ENCODE results near the gene SH2D3A. TPM values are rescaled to one million over a fixed set of nuclear protein-coding genes. Genes with fewer than 3 reads are reported as not detected.

SH2D3A gene
- total RNA-seq, 1 experiment from 2014 or later = 75.7 TPM

DNA sequence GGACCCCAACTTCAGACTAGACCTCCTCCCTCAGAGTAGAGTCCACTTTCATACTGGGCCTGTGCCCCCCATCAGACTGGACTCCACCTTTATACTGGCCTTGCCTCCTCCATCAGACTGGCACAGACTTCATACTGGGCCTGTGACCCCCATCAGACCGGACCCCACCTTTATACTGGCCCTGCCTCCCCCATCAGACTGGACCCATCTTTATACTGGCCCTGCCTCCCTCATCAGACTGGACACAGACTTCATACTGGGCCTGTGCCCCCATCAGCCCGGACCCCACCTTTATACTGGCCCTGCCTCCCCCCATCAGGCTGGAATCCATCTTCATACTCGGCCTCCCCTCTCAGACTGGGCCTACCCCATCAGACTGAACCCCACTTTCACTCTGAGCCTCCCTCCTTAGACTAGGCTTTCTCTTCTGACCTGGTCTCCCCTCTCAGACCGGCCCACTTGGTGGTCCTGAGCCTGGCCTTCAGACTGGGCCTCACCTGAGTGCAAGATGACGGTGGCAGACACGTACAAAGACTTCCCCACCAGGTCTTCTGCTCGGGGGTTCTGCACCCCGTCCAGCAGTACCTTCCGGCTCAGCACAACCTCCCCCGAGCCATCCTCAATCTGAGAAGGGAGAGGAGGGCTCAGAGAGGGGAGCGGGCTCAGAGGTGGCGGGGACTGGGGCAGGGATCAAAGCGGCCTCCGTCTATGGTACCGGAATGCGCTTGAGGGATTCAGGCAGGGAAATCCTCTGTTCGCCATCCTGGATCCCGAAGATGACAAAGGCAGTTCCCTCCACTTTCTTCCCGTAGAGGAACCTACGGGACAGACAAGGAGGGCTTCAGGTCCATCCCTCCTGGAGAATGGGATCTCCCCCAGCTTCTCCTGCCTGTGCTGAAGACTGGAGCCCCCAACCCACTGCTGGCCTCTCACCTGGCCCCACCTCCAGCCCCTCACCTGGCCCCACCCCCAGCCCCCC is 54.3 kb downstream of the SH2D3A start:
- no peaks in the 10 kb centered on the region for H3K9me2 ChIP-seq (ENCODE audit: insufficient read depth)
- DNase-seq (ENCODE audit: low read depth, low spot score) (no peak), ATAC-seq (no peak)
- H3K27ac ChIP-seq (ENCODE audit: low read depth, low read length) = no peak overlapping the region
- RAD21 ChIA-PET (ENCODE audit: low non-redundant PET in 1 of 2, low total read pairs in 2 of 2, uncharacterized antibody in 2 of 2, unreplicated experiment in 2 of 2) = no interaction called here
- H3K36me3 ChIP-seq (ENCODE audit: control insufficient read depth in 1 of 2, insufficient read depth in 2 of 2, low read length in 2 of 2) = no peaks in the 10 kb centered on the region
- H3K4me3 ChIP-seq (replicated peaks in 1 of 2; ENCODE audit: low read depth in 1 of 2, low read length in 2 of 2) = no peak overlapping the region
- BruUV-seq (replicated peaks) = no TSS peak
- POLR2A ChIA-PET = no interaction called here
- H3K79me2 ChIP-seq (ENCODE audit: insufficient read depth, low read length) = no peaks in the 10 kb centered on the region
- H2AFZ ChIP-seq (ENCODE audit: low read depth, low read length, poor library complexity, severe bottlenecking) = no peak overlapping the region
- CTCF ChIA-PET = no interaction called here
- H3K9me3 ChIP-seq (ENCODE audit: control insufficient read depth in 1 of 2, insufficient read depth in 1 of 2, low read depth in 1 of 2, low read length in 2 of 2) = no peaks in the 10 kb centered on the region
- intact Hi-C loops (cut with micrococcal nuclease) = no loop called here
- peaks cover 0 to 8% of the 10 kb centered on the region in 2 experiments; a peak in 1 of 4 replicates for H3K4me1 ChIP-seq (ENCODE audit: control insufficient read depth in 1 of 2, insufficient read depth in 2 of 2, low read length in 2 of 2)
- no peak for TF ChIP-seq CEBPB (IDR thresholded peaks at IDR 0.05; ENCODE audit: low read depth)
- H3K4me2 ChIP-seq (ENCODE audit: low read length) = no peak overlapping the region
- no peaks in the 10 kb centered on the region for H4K20me1 ChIP-seq (ENCODE audit: insufficient read depth)
- H3K27me3 ChIP-seq (ENCODE audit: insufficient read depth, low read length) = no peaks in the 10 kb centered on the region; the same call in 1 of the 2 replicates
- no peak overlapping the region for H3K9ac ChIP-seq (ENCODE audit: low read length)

DNA sequence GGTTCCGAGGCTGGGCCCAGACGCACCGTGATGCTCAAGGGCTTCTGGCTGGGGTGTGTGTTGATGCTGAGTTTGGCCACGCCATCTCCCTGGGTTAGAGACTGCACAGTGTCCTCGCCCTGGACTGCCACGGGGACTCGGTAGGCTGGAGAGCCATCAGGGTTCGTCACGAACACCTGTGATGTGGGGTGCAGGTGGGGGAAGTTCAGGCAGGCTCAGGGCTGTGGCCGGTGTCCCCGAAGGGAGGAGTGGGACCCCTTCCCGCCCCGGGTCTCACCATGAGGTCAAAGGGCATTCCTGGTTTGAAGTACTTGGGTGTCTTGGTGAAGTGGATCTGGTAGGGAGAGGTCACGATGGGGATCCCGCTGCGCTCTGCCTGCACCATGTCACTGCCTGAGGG is 55.0 kb downstream of the SH2D3A start:
- no peak overlapping the region for H3K4me3 ChIP-seq (replicated peaks in 1 of 2; ENCODE audit: low read depth in 1 of 2, low read length in 2 of 2)
- H3K27me3 ChIP-seq (ENCODE audit: insufficient read depth, low read length) = no peaks in the 10 kb centered on the region; the same call in 1 of the 2 replicates
- H3K4me2 ChIP-seq (ENCODE audit: low read length) = no peak overlapping the region
- ChIA-PET RAD21 (ENCODE audit: low non-redundant PET in 1 of 2, low total read pairs in 2 of 2, uncharacterized antibody in 2 of 2, unreplicated experiment in 2 of 2) (no interaction called here), POLR2A (no interaction called here), CTCF (no interaction called here)
- no peak overlapping the region for H3K27ac ChIP-seq (ENCODE audit: low read depth, low read length)
- H3K9me3 ChIP-seq (ENCODE audit: control insufficient read depth in 1 of 2, insufficient read depth in 1 of 2, low read depth in 1 of 2, low read length in 2 of 2) = no peaks in the 10 kb centered on the region
- no peak overlapping the region for H3K9ac ChIP-seq (ENCODE audit: low read length)
- 0 out of 4 replicates have a peak, but pooled peaks cover 0 to under 1% of the 10 kb centered on the region in 2 experiments for H3K4me1 ChIP-seq (ENCODE audit: control insufficient read depth in 1 of 2, insufficient read depth in 2 of 2, low read length in 2 of 2)
- no peaks in the 10 kb centered on the region for H3K9me2 ChIP-seq (ENCODE audit: insufficient read depth)
- H4K20me1 ChIP-seq (ENCODE audit: insufficient read depth) = no peaks in the 10 kb centered on the region
- ATAC-seq (no peak), DNase-seq (ENCODE audit: low read depth, low spot score) (no peak)
- H3K36me3 ChIP-seq (ENCODE audit: control insufficient read depth in 1 of 2, insufficient read depth in 2 of 2, low read length in 2 of 2) = no peaks in the 10 kb centered on the region
- no peaks in the 10 kb centered on the region for H3K79me2 ChIP-seq (ENCODE audit: insufficient read depth, low read length)
- H2AFZ ChIP-seq (ENCODE audit: low read depth, low read length, poor library complexity, severe bottlenecking) = no peak overlapping the region
- no peak for TF ChIP-seq SRF (IDR thresholded peaks at IDR 0.05; ENCODE audit: low read depth)
- no peak for TF ChIP-seq SIN3A (IDR thresholded peaks at IDR 0.05; ENCODE audit: low read depth)
- no peak for TF ChIP-seq POLR2AphosphoS5 (IDR thresholded peaks at IDR 0.05; ENCODE audit: low read depth, low read length)
- TF ChIP-seq JUND (IDR thresholded peaks at IDR 0.05) = no peak
- no peak for TF ChIP-seq EZH2phosphoT487 (IDR thresholded peaks at IDR 0.05; ENCODE audit: borderline replicate concordance)
- no peak for TF ChIP-seq TCF7L2 (IDR thresholded peaks at IDR 0.05; ENCODE audit: borderline replicate concordance, extremely low read depth, insufficient read depth, insufficient read length)
- TF ChIP-seq SP1 (IDR thresholded peaks at IDR 0.05; ENCODE audit: low read depth) = no peak
- no peak for TF ChIP-seq YY1 (IDR thresholded peaks at IDR 0.05; ENCODE audit: extremely low read depth, insufficient replicate concordance, low read depth, low read length)
- TF ChIP-seq EGR1 (IDR thresholded peaks at IDR 0.05; ENCODE audit: low read depth) = no peak
- no peak for TF ChIP-seq FOSL1 (IDR thresholded peaks at IDR 0.05; ENCODE audit: low read depth)
- no peak for TF ChIP-seq ATF3 (IDR thresholded peaks at IDR 0.05)
- no peak for TF ChIP-seq ZFX (IDR thresholded peaks at IDR 0.05)
- intact Hi-C loops (cut with micrococcal nuclease) = no loop called here
- BruUV-seq (replicated peaks) = no TSS peak

Data from HCT116 (cell line).